ENCODE data around the gene NOX4. TPM values are rescaled to one million over a fixed set of nuclear protein-coding genes. Genes with fewer than 3 reads are reported as not detected.

Gene NOX4
- polyA plus RNA-seq, 1 donor: 4.6 TPM

DNA sequence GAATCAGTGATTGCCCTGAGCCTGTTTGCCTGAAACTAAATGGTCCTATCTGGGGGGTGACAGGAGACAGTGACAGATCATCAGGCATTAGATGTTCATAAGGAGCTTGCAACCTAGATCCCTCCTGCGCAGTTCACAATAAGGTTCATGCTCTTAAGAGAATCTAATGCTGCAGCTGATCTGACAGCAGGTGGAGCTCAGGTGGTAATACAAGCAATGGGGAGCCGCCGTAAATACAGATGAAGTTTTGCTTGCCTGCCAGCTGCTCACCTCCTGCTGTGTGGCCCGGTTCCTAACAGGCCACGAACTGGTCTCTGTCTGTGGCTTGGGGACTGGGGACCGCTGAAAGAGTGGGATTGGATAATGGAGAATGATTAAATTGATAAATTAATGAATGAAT is 14.0 kb downstream of the NOX4 start:
- no peaks in the 10 kb centered on the region for H3K27me3 ChIP-seq (ENCODE audit: control insufficient read depth, insufficient read depth, low read length)
- H3K27ac ChIP-seq (ENCODE audit: low read length): no peak overlapping the region
- DNase-seq: peak in 1 of 2 donors; percentile 36
- no peaks in the 10 kb centered on the region for H3K9me3 ChIP-seq (ENCODE audit: control insufficient read depth, low read depth, low read length)
- H3K36me3 ChIP-seq (ENCODE audit: control insufficient read depth, insufficient read depth, low read length): no peaks in the 10 kb centered on the region
- no peaks in the 10 kb centered on the region for H3K4me1 ChIP-seq (ENCODE audit: control insufficient read depth, insufficient read depth, low read length)
- WGBS (ENCODE audit: insufficient coverage, low lambda C conversion rate): 67% methylated on average over 1 of the region's 6 CpGs
- no peak overlapping the region for H3K4me3 ChIP-seq (ENCODE audit: low read length)

GRCh38 chr11:89463266-89463780 is 27.9 kb downstream of the NOX4 start:
- H3K4me3 ChIP-seq (ENCODE audit: low read length): no peak overlapping the region
- no CpG with 5 or more reads among the region's 1 CpG for WGBS (ENCODE audit: insufficient coverage, low lambda C conversion rate)
- H3K9me3 ChIP-seq (ENCODE audit: control insufficient read depth, low read depth, low read length): no peaks in the 10 kb centered on the region
- no peaks in the 10 kb centered on the region for H3K36me3 ChIP-seq (ENCODE audit: control insufficient read depth, insufficient read depth, low read length)
- no peak for DNase-seq
- no peaks in the 10 kb centered on the region for H3K27me3 ChIP-seq (ENCODE audit: control insufficient read depth, insufficient read depth, low read length)
- H3K4me1 ChIP-seq (ENCODE audit: control insufficient read depth, insufficient read depth, low read length): no peaks in the 10 kb centered on the region
- no peak overlapping the region for H3K27ac ChIP-seq (ENCODE audit: low read length)

- no CpG with 5 or more reads among the region's 2 CpGs for WGBS (ENCODE audit: insufficient coverage, low lambda C conversion rate)
Observed at GRCh38 chr11:89458716-89459115, 32.5 kb downstream of the NOX4 start.

DNA sequence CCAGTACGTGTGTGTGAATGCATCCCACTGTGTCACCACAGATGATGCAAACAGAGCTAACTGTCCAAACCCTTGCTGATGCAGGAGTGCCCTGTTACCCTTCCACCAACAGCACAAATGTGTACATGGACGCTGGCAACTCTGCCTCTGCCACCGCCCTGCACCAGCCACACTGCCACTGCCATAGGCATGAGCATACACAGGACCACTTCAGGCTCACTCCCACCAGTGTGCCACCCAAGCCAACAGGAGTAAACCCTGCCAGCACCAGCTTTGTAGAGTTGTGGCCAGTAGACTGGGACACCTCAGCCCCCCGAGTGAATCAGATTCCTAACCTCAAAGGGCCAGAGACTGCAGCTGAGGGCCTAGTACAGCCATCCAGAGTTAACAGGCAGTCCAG is 34.0 kb downstream of the NOX4 start:
- no CpG with 5 or more reads among the region's 4 CpGs for WGBS (ENCODE audit: insufficient coverage, low lambda C conversion rate)
- no peaks in the 10 kb centered on the region for H3K4me1 ChIP-seq (ENCODE audit: control insufficient read depth, insufficient read depth, low read length)
- no peaks in the 10 kb centered on the region for H3K36me3 ChIP-seq (ENCODE audit: control insufficient read depth, insufficient read depth, low read length)
- H3K4me3 ChIP-seq (ENCODE audit: low read length): no peak overlapping the region
- H3K27ac ChIP-seq (ENCODE audit: low read length): no peak overlapping the region
- no peaks in the 10 kb centered on the region for H3K27me3 ChIP-seq (ENCODE audit: control insufficient read depth, insufficient read depth, low read length)
- no peak for DNase-seq
- no peaks in the 10 kb centered on the region for H3K9me3 ChIP-seq (ENCODE audit: control insufficient read depth, low read depth, low read length)

More at GRCh38 chr11:89458716-89459115, 32.5 kb downstream of the NOX4 start:
- no peak overlapping the region for H3K4me3 ChIP-seq (ENCODE audit: low read length)
- H3K27me3 ChIP-seq (ENCODE audit: control insufficient read depth, insufficient read depth, low read length): no peaks in the 10 kb centered on the region
- no peak overlapping the region for H3K27ac ChIP-seq (ENCODE audit: low read length)
- H3K4me1 ChIP-seq (ENCODE audit: control insufficient read depth, insufficient read depth, low read length): no peaks in the 10 kb centered on the region
- no peak for DNase-seq
- H3K36me3 ChIP-seq (ENCODE audit: control insufficient read depth, insufficient read depth, low read length): no peaks in the 10 kb centered on the region
- H3K9me3 ChIP-seq (ENCODE audit: control insufficient read depth, low read depth, low read length): no peaks in the 10 kb centered on the region

GRCh38 chr11:89456681-89457080 is 34.5 kb downstream of the NOX4 start:
- no CpG with 5 or more reads among the region's 2 CpGs for WGBS (ENCODE audit: insufficient coverage, low lambda C conversion rate)
- Histone ChIP-seq H3K4me3 (ENCODE audit: low read length) (no peak overlapping the region), H3K27me3 (ENCODE audit: control insufficient read depth, insufficient read depth, low read length) (no peaks in the 10 kb centered on the region), H3K27ac (ENCODE audit: low read length) (no peak overlapping the region), H3K36me3 (ENCODE audit: control insufficient read depth, insufficient read depth, low read length) (no peaks in the 10 kb centered on the region), H3K4me1 (ENCODE audit: control insufficient read depth, insufficient read depth, low read length) (no peaks in the 10 kb centered on the region), H3K9me3 (ENCODE audit: control insufficient read depth, low read depth, low read length) (no peaks in the 10 kb centered on the region)
- no peak for DNase-seq

GRCh38 chr11:89452780-89453179 is 38.4 kb downstream of the NOX4 start:
- H3K27me3 ChIP-seq (ENCODE audit: control insufficient read depth, insufficient read depth, low read length): no peaks in the 10 kb centered on the region
- WGBS (ENCODE audit: insufficient coverage, low lambda C conversion rate): no CpG with 5 or more reads among the region's 3 CpGs
- DNase-seq: no peak
- H3K27ac ChIP-seq (ENCODE audit: low read length): no peak overlapping the region
- H3K9me3 ChIP-seq (ENCODE audit: control insufficient read depth, low read depth, low read length): no peaks in the 10 kb centered on the region
- no peaks in the 10 kb centered on the region for H3K36me3 ChIP-seq (ENCODE audit: control insufficient read depth, insufficient read depth, low read length)
- no peak overlapping the region for H3K4me3 ChIP-seq (ENCODE audit: low read length)
- no peaks in the 10 kb centered on the region for H3K4me1 ChIP-seq (ENCODE audit: control insufficient read depth, insufficient read depth, low read length)

DNA sequence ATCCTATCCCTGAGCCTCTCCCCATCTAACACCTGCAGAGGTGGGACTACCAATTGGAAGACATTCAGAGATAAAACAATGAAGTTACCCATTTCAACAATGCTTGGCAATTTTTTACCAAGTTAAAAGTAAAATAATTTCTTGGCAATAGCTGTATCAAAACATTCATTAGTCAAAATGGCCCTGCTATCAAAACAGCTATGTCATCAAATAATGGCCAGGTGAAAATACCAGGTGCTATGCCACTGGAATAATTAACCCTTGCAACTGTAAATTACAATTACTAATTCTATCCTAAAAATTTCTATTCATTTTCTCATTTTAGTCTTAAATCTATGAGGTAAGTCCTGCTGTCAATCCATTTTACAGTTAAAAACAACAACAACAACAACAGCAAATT is 43.3 kb downstream of the NOX4 start:
- no peak for DNase-seq
- no peaks in the 10 kb centered on the region for H3K27me3 ChIP-seq (ENCODE audit: control insufficient read depth, insufficient read depth, low read length)
- H3K36me3 ChIP-seq (ENCODE audit: control insufficient read depth, insufficient read depth, low read length): no peaks in the 10 kb centered on the region
- H3K9me3 ChIP-seq (ENCODE audit: control insufficient read depth, low read depth, low read length): no peaks in the 10 kb centered on the region
- H3K4me1 ChIP-seq (ENCODE audit: control insufficient read depth, insufficient read depth, low read length): no peaks in the 10 kb centered on the region
- H3K27ac ChIP-seq (ENCODE audit: low read length): no peak overlapping the region
- no peak overlapping the region for H3K4me3 ChIP-seq (ENCODE audit: low read length)

DNA sequence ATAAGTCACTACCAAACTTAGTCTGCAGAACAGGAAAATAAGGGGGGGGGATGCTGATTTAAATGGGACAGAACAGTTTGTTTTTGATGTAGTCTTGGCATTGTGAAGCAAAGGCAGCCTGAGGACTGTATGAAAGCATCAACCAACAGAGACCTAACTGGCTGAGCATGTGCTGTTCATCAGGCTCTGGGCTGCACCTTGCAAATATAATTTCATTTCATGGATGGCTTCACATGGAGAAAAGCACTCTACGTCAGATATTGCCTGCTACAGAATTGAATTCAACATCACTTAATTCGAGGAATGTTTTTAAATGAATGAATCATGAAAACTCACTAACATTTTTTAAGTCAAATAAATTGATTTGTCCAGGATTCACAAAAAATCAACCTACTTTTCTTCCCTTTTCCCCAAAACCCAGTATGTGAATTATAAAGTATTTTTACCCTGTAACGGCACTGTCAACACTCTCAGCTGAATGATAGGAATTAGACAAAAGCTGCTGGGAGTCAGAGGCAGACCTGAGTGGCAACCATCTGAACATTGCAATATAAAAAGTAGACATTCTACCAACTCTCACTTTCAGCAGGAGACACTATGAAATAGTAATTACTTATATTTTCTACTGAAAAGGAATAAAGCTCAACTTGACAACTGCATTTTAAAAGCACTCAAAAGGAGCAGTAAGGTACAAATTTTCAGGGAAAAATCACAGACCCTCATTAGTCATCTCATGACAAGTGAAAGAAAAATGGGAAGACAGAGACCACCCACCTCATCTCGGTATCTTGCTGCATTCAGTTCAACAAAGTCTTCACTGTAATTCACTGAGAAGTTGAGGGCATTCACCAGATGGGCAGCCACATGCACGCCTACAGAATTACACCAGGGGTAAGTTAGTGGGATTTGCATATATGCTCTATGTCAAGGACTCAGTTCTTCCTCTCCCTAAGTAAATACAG is 47.5 kb downstream of the NOX4 start:
- 83% methylated on average over 1 of the region's 5 CpGs for WGBS (ENCODE audit: insufficient coverage, low lambda C conversion rate)
- Histone ChIP-seq H3K4me3 (ENCODE audit: low read length) (no peak overlapping the region), H3K27ac (ENCODE audit: low read length) (no peak overlapping the region)

GRCh38 chr11:89442801-89443200 is 48.4 kb downstream of the NOX4 start:
- no peak for DNase-seq
- H3K9me3 ChIP-seq (ENCODE audit: control insufficient read depth, low read depth, low read length): no peaks in the 10 kb centered on the region
- H3K4me1 ChIP-seq (ENCODE audit: control insufficient read depth, insufficient read depth, low read length): no peaks in the 10 kb centered on the region
- H3K27ac ChIP-seq (ENCODE audit: low read length): no peak overlapping the region
- no peaks in the 10 kb centered on the region for H3K27me3 ChIP-seq (ENCODE audit: control insufficient read depth, insufficient read depth, low read length)
- no CpG with 5 or more reads among the region's 2 CpGs for WGBS (ENCODE audit: insufficient coverage, low lambda C conversion rate)
- no peaks in the 10 kb centered on the region for H3K36me3 ChIP-seq (ENCODE audit: control insufficient read depth, insufficient read depth, low read length)
- no peak overlapping the region for H3K4me3 ChIP-seq (ENCODE audit: low read length)

More for the DNA sequence above, 47.5 kb downstream of the NOX4 start:
- H3K4me1 ChIP-seq (ENCODE audit: control insufficient read depth, insufficient read depth, low read length): no peaks in the 10 kb centered on the region
- H3K36me3 ChIP-seq (ENCODE audit: control insufficient read depth, insufficient read depth, low read length): no peaks in the 10 kb centered on the region
- H3K9me3 ChIP-seq (ENCODE audit: control insufficient read depth, low read depth, low read length): no peaks in the 10 kb centered on the region
- no peaks in the 10 kb centered on the region for H3K27me3 ChIP-seq (ENCODE audit: control insufficient read depth, insufficient read depth, low read length)
- no peak for DNase-seq

- Histone ChIP-seq H3K9me3 (ENCODE audit: control insufficient read depth, low read depth, low read length) (no peaks in the 10 kb centered on the region), H3K4me3 (ENCODE audit: low read length) (no peak overlapping the region), H3K4me1 (ENCODE audit: control insufficient read depth, insufficient read depth, low read length) (no peaks in the 10 kb centered on the region), H3K27me3 (ENCODE audit: control insufficient read depth, insufficient read depth, low read length) (no peaks in the 10 kb centered on the region), H3K27ac (ENCODE audit: low read length) (no peak overlapping the region), H3K36me3 (ENCODE audit: control insufficient read depth, insufficient read depth, low read length) (no peaks in the 10 kb centered on the region)
- WGBS (ENCODE audit: insufficient coverage, low lambda C conversion rate): 67% methylated on average over 1 of the region's 1 CpG
- no peak for DNase-seq
Observed at GRCh38 chr11:89441606-89442005, 49.6 kb downstream of the NOX4 start.

- Histone ChIP-seq H3K27ac (ENCODE audit: low read length) (no peak overlapping the region), H3K36me3 (ENCODE audit: control insufficient read depth, insufficient read depth, low read length) (no peaks in the 10 kb centered on the region), H3K4me1 (ENCODE audit: control insufficient read depth, insufficient read depth, low read length) (no peaks in the 10 kb centered on the region), H3K9me3 (ENCODE audit: control insufficient read depth, low read depth, low read length) (no peaks in the 10 kb centered on the region), H3K4me3 (ENCODE audit: low read length) (no peak overlapping the region), H3K27me3 (ENCODE audit: control insufficient read depth, insufficient read depth, low read length) (no peaks in the 10 kb centered on the region)
- DNase-seq: no peak
- no CpG with 5 or more reads among the region's 1 CpG for WGBS (ENCODE audit: insufficient coverage, low lambda C conversion rate)
Observed at GRCh38 chr11:89437317-89437716, 53.9 kb downstream of the NOX4 start.
